GM19351 (cell line): ENCODE results near the gene TFAP2E.
"Not testable (repeated sequence)": the region's sequence is repeated elsewhere in the genome, so short reads cannot be mapped to it uniquely, and the experiment has no call there.

Source experiments
- ATAC-seq: cut with Tn5 transposase; IDR thresholded peaks from one replicate; pipeline ENCODE4 v1.9.1; 2021; ENCODE audit warnings: mild to moderate bottlenecking, moderate library complexity; ENCODE audit not compliant: unreplicated experiment

The TFAP2E gene

DNA sequence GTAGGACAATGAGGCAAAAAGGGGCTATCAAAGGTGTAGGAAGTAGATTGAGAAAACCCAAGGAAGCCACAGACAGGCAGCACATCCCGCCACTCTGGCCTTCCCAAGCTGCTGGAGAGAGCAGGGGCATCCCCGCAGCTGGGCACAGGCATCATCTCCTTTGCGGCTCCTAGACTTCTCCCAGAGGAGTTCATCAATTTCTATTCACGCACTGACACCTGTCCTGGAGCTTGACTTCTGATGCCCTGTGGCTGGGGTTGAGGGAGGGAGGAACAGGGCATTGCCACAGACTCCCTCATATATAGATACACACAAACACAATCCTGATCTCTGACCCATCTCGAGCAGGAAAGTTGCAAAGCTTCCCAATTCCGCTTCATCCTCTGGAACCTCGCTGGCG is 1.9 kb upstream of the TFAP2E start:
- ATAC-seq, result no peak

DNA sequence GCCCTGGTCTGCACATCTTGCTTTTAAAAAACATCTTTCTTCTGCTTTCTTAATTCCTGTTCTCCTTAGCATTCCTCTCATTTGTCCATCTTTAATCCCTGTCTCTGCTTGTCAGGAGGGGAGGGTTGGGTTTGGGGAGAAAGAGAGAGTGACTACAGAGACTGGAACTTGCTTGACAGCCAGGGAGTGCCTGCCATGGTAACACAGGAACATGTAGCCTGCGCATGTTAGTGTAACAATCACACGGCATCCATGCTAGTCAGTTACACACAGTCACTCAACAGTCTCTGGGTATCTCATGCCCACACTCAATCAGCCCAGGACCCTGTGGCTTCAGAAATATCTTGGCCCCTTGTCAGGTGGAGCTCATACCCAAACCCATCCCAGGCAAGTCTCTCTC is 818 bp upstream of the TFAP2E start:
- no peak for ATAC-seq

DNA sequence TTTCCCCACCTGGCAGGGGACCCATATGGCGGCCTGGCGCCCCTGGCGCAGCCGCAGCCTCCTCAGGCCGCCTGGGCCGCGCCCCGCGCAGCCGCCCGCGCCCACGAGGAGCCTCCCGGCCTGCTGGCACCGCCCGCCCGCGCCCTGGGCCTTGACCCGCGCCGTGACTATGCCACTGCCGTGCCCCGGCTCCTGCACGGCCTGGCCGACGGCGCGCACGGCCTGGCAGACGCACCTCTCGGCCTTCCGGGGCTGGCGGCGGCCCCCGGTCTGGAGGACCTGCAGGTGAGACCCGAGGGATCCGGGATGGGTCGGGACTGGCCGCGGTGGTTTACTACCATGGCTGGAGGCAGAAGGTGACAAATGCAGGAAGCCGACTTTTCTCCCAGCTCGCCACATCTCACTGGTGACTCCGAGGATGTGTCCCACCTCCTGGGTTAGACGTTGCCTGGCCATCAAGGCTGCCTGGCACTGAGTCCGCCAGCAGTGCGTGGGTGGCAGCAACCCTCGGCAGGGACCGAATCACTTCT is 1.1 kb downstream of the TFAP2E start:
- ATAC-seq, result no peak

DNA sequence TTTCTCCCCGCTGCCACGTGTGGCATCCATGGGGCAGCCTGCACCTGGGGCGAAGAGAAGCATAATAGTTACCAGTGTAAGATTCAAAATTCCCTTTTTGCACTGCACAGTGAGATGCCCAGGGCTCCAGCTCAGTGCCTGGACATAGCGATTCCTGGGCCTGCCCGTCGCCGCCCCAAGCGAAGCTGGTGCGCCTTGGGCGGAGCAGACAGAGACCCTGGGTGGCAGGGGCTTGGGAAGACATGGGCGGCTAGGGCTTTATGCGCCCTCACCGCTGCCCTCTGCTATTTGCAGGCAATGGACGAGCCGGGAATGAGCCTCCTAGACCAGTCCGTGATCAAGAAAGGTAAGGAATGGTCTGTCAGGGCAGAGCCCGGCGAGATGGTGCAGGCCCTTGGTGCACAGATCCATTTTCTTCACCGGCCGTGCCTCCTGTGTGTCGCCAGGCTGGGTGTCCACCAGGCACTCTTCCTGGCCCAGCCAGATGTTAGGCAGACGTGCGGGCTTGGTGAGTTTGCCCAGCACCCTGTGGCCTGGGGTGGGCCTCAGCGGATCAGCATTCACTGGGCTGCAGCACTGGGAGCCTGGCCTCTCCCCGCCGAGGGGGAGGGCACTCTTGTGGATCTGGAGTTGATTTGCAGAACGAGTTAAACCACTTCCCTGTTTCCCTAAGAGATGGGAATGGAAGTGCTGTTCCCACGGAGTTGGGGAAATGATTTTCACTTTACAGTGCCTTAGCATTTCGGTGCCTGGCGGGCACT is 1.7 kb downstream of the TFAP2E start:
- no peak for ATAC-seq

DNA sequence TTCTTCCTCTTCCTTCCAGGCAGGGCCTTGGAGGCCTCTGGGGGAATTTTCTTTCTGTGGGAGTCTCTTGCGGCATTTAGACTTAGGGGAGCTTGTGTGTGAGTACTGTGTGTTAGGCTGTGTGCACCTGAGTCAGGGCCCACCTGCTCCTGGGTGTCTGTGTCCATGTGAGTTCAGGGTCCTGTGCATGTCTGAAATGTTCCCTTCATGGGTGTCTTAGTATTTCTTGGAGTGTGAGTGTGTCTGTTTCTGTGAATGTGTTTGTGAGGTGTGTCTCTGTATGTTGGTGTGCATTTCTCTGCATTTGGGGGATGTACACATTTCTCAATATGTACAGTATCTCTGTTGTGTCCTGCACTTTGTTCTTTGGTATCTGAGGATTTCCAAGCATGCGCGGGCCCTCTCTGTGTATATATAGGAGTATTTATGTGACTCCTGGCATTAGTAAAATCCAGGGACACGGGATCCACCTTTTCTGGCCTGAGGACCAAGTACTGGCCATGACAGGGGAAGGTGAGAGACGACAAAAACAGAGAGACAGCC is 2.4 kb downstream of the TFAP2E start:
- ATAC-seq, result no peak

DNA sequence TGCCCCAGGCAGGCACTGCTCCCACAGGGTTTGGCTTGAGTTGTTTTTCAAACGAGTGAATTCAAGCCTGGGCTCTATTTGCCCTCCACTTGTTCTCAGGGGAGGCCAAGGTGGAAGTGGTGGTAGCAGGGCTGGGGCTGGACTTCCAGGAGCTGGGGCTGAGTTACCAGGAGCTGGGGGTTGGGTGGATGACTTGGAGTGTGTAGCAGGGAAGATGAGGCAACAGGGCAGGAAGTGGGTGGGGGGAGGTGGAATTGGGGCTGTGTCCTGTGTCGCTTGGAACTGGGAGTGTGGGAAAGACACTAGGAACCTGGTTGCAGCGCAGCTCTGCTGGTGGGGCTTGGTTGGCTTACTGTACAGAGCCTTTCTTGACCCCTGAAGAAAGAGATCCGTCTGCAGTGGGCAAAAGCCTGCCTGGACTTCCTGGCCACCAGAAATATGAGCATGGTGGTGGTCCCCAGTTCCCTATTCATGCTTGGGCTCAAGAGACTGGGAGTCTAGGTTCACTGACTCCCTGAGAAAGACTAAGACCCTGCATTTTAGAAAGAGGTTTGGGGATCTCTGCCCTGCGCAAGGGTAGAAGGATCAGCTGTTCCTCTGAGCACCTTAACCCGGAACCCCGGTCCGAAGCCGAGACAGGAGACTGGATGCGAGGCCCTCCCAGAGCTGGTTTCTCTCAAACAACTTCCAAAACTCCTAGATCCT is 3.1 kb downstream of the TFAP2E start:
- no peak for ATAC-seq

DNA sequence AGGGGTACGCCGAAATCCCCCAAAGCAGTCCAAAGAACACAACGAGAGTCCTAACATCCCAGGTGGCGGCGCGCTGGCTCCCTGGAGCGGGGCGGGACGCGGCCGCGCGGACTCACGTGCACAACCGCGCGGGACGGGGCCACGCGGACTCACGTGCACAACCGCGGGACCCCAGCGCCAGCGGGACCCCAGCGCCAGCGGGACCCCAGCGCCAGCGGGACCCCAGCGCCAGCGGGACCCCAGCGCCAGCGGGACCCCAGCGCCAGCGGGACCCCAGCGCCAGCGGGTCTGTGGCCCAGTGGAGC is 3.6 kb downstream of the TFAP2E start:
- ATAC-seq, result not testable (repeated sequence)

DNA sequence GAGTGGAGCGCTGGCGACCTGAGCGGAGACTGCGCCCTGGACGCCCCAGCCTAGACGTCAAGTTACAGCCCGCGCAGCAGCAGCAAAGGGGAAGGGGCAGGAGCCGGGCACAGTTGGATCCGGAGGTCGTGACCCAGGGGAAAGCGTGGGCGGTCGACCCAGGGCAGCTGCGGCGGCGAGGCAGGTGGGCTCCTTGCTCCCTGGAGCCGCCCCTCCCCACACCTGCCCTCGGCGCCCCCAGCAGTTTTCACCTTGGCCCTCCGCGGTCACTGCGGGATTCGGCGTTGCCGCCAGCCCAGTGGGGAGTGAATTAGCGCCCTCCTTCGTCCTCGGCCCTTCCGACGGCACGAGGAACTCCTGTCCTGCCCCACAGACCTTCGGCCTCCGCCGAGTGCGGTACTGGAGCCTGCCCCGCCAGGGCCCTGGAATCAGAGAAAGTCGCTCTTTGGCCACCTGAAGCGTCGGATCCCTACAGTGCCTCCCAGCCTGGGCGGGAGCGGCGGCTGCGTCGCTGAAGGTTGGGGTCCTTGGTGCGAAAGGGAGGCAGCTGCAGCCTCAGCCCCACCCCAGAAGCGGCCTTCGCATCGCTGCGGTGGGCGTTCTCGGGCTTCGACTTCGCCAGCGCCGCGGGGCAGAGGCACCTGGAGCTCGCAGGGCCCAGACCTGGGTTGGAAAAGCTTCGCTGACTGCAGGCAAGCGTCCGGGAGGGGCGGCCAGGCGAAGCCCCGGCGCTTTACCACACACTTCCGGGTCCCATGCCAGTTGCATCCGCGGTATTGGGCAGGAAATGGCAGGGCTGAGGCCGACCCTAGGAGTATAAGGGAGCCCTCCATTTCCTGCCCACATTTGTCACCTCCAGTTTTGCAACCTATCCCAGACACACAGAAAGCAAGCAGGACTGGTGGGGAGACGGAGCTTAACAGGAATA is 4.2 kb downstream of the TFAP2E start:
- ATAC-seq, result no peak

DNA sequence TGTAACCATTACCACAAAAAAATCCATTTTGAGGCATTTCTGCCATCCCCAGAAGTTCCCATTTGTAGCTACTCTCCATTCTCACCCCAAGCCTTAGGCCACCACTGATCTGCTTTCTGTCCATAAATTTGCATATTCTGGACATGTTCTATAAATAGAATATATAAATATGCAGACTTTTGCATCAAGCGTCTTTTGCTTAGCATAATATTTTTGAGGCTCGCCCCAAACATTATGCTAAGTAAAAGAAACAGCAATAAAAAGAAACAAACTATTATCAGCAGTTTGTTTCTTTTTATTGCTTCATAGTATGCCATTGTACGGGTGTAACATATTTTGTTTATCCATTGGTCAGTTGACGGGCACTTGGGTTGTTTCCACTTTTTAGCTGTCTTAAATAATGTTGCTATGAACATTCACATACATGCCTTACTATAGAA is 7.9 kb downstream of the TFAP2E start:
- ATAC-seq, result no peak

DNA sequence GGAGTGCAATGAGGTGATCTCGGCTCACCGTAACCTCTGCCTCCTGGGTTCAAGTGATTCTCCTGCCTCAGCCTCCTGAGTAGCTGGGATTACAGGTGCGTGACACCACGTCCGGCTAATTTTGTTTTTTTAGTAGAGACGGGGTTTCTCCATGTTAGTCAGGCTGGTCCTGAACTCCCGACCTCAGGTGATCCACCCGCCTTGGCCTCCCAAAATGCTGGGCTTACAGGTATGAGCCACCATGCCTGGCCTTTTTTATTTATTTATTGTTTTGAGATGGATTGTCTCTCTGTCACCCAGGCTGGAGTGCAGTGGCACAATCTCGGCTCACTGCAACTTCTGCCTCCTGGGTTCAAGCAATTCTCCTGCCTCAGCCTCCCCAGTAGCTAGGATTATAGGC is 8.5 kb downstream of the TFAP2E start:
- ATAC-seq, result not testable (repeated sequence)

DNA sequence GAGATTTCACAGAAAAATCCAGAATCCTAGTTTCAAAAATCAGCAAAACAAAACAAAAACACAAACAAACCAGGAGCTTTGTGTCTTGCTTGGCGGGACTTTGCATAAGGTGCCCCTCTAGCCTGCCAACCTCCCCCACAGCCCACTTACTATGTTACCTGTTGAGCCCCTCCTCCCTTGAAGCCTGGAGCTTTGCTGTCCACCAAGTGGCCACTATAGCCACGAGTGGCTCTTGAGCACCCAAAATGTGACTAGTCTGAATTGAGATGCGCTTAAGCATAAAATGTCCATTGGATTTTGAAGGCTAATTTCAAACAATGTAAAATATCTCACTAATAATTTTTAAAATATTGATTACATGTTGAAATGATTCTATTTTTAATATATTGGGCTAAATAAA is 12.2 kb downstream of the TFAP2E start:
- ATAC-seq, result no peak

DNA sequence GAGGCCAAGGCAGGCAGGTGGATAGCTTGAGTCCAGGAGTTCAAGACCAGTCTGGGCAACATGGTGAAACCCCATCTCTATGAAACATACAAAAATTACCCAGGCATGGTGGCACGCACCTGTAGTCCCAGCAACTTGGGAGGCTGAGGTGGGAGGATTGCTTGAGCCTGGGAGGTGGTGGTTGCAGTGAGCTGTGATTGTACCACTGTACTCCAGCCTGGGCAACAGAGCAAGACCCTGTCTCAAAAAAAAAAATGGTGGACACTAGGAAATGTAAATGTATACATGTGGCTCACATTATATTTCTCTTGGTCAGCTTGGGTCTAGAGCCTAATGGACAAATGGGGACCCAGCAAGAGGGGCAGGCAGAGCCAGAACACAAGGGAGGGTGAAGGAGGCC is 12.7 kb downstream of the TFAP2E start:
- not testable (repeated sequence) for ATAC-seq

DNA sequence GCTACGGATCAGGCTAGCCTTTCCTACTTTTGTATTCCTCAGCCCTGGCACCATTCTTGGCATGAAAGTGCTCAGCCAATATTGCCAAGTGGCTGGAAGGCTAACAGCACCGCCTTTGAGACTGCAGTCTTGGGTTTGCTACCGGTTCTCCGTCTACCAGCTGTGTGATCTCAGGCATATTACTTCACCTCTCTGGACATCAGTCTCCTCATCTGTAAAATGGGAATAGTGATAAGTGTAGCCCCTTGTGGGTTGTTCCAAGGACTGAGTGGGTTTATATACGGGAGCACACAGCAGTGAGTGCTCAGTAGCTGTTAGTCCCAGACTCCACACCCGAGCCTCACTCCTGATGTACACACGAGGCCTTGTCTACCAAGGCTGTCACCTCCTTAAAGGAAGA is 13.7 kb downstream of the TFAP2E start:
- ATAC-seq, result no peak

DNA sequence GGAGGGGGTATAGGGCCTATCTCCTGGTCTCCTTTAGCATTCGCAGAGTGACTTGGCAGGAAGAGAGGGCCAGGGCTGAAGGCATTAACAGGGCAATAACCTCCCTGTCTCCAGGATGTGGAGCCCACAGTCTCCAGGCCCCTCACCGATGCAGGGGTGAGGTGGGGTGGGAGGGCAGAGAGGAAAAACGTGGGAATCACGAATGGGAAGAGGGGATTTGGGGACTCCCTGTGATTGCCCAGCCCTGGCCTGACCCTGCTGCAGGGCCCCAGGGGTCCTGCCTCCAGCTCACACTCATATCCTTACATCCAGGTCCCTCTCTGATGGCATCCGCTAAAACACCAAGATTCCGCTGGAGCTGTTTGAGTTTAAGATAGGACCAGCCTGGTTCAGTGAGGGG is 14.6 kb downstream of the TFAP2E start:
- ATAC-seq, result no peak

DNA sequence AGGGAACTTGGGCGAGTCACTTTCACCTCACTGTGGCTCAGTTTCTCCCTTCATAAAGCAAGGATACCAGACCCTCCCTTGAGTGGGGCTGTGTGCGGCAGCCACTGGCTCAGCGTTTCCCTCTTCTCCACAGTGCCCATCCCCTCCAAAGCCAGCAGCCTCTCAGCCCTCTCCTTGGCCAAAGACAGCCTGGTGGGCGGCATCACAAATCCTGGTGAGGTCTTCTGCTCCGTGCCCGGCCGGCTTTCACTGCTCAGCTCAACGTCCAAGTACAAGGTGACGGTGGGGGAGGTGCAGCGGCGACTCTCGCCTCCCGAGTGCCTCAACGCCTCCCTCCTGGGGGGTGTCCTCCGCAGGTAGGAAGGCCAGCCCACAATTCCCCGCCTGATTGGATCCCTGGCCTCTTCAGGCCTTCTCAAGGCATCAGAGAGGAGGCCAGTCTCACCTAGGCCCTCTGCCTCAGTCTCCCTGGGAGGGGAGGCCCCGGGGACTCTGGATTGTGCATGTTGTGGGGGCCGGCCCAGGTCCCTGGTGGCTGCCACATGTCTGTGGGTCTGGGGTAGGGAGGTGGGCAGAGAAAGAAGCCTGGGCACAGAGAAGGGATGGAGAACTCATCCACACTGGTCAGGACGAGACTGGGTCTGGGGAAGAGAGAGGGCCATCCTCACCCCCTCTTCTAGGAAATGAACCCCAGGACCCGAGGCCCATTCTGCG is 15.2 kb downstream of the TFAP2E start:
- ATAC-seq, result no peak

DNA sequence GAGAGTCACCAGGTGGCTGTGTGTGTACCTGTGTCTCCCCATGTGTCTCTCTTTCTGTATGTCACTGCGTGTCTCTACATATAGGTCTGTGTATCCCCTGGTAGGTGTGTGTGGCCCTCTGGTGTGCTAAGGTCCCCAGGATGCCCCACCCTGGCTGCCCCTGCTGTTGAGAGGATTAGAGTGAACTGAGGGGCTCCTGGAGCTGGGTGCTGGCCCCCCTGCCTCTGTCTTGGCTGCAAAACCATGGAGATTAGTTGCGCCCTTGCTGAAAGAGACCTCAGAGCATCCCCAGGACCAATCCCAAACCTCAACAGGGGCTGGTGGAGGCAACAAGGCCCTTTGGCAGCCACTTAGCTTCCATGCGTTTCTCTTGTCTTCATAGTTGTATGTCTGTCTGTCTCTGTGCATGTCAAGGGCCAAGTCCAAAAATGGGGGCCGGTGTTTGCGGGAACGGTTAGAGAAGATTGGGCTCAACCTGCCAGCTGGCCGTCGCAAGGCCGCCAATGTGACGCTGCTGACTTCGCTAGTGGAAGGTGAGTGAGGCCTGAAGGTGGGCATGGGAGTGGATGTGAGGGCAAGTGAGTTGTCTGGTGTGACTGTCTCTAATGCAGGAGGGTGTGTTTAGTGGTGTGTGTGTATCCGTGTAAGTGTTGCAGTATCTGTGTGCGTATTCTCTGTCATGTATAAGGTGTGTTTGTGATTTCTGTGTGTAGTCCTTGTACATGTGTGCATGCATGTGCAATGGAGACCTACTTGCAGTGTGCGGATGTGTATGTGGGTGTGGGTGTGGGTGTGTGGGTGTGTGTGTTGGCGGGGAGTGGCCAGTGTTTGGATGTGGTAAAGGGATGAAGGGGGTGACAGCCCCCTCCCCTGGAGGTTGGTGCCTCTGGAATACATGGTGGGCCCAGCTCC is 16.7 kb downstream of the TFAP2E start:
- no peak for ATAC-seq

DNA sequence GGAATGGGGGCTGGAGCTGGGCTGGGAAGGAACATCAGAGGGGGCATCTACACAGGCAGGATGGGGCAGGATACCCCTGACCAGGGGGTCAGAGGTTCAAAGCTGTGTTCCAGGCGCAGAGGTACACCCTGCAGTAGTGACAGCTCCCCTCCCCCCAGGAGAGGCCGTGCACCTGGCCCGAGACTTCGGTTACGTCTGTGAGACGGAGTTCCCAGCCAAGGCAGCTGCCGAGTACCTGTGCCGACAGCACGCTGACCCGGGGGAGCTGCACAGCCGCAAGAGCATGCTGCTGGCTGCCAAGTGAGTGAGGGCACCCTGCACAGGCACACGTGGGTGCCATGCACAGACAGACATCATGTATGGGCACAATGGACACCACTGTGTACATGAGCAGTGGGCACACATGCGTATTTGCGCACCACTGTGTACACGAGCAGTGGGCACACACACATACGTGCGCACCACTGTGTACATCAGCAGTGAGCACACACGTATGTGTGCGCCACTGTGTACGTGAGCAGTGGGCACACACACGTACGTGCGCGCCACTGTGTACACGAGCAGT is 17.4 kb downstream of the TFAP2E start:
- no peak for ATAC-seq

DNA sequence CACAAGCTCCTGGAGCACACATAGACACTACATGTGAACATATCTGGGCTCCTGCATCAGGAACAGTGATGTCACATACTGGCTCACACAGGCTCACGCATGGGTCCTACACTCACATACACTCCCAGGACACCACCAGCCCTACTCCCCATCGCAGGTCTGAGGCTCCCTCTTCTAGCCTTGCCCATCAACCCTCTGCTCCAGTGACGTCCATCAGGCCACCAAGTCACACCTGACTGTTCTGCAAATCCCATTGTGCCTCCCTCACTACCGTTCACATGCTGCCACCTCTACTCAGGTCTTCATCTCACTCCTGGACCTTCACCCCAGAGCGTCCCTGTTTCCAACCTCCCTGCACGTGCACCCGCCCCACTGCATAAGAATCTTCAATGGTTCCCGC is 18.1 kb downstream of the TFAP2E start:
- no peak for ATAC-seq
